ENCODE measurements around the gene LONP1. TPM values are rescaled to one million over a fixed set of nuclear protein-coding genes. Genes with fewer than 3 reads are reported as not detected.
"Not testable (repeated sequence)": the region's sequence is repeated elsewhere in the genome, so short reads cannot be mapped to it uniquely, and the experiment has no call there.

Gene LONP1
- total RNA-seq, 1 experiment from 2014 or later = 34.6 TPM

GRCh38 chr19:5713228-5713627 is 6.7 kb downstream of the LONP1 start:
- no peak for DNase-seq (ENCODE audit: low read depth)

GRCh38 chr19:5711713-5712161 is 8.2 kb downstream of the LONP1 start:
- no peak for DNase-seq (ENCODE audit: low read depth)

DNA sequence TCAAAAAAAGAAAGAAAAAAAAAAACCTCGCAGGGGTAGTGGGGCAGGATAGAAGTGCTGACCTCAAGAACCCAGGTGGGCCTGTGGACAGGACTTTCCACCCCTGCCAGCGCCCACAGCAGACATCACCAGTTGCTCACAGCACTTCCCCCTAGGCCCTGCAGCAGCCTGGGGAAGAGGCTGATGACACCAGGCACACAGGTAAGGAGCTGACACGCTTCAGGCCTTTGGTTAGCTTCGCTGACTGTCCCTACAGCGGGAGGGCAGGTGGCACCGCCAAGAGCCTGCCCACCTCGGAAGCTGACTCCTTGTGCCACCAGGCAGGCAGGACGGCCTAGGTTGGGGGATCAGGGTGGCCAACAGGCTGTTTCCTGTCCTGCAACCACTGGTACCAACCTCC is 8.9 kb downstream of the LONP1 start:
- DNase-seq (ENCODE audit: low read depth) = no peak

DNA sequence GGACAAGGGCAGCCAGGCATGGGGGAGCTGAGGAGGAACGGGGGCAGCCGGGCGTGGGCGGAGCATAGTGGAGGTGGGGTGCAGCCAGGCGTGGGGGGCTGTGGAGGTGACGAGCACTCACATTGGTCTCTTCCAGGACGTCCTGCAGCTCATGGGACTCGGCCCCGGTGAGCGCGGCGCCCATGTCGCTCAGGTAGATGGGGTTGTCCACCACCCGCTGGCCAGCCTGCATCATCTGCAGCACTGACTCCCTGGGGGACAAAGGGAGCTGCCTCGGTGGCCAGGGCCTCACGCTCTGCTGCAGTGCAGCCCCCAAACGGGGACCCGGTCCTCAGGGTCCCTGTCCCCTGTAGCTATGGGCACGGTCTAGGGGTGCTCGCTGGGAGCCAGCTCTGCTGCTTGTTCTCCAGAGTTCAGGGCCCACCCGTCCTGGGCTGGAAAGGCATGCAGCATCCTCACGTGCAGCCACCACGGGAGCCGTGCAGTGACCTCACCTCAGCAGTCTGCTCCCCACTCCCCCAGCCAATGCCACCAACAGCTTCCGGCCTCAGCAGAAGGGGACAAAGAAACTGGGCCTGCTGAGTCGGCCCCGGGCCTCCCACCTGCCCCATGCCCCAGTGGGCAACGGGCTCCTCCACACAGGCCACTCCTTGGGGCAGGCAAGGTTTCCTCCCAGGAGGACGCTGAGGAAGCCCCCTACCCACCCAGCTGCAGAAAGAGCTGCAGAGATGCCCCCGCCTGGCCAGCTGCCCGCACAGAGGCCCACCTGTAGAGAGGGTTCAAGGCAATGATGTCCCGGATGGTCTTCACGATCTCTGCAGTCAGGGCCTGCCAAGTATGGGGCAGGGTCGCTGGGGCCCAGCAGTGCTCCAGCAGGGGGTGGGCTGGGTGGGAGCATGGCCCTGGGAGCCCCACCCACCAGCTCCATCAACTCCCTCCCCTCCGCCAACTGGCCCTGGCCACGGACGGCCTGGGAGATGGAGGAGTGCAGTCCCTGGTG is 12.1 kb downstream of the LONP1 start:
- no peak for DNase-seq (ENCODE audit: low read depth)

DNA sequence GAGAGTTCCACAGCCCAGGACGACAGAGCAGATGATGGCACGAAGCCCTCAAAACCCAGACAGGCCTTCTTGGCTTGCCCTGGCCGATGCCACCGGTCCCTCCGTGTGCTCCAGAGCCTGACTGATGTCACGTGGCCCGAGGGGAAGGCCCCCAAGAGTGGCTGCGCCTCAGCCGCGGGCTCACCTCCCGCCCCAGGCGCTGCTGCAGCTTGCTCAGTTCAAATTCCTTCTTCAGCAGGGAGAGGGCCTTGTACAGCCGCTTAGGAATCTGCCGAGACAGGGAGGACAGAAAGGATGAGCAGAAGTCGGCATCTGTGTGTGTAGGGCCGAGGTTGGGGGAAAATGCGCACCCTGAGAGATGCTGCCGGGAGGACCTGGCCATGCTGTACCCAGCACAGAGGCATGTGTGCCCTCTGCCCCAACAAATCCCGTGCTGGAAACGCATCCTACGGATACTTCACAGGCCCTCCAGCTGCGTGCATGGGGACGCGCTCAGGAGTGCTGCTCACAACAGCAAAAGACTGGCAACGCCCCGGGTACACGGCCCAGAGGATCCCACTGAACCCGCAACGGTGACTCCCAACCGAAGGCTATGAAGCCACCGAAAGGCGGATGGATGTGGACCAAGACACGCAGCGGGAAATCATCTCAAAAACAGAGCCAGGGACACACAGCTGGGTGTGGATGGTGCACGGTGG is 12.9 kb downstream of the LONP1 start:
- DNase-seq (ENCODE audit: low read depth) = no peak

DNA sequence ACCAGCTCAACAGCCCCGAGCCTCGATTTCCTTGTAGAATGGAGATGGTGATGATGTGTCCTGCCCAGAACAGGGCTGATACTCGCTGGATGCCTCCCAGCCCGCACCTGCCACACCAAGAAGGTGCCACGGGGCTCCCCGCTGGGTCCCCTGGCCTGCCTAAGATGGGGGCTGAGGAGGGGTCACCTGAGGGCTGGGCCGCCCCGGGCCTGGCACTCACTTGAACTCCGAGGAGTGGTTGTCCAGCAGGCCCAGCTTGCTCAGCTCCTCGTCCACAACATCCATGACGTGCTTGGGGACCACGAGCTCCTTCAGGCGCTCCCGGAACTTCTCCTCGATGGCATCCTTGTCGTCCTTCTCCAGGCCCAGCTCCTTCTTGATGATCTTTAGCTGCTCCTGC is 14.4 kb downstream of the LONP1 start:
- no peak for DNase-seq (ENCODE audit: low read depth)

DNA sequence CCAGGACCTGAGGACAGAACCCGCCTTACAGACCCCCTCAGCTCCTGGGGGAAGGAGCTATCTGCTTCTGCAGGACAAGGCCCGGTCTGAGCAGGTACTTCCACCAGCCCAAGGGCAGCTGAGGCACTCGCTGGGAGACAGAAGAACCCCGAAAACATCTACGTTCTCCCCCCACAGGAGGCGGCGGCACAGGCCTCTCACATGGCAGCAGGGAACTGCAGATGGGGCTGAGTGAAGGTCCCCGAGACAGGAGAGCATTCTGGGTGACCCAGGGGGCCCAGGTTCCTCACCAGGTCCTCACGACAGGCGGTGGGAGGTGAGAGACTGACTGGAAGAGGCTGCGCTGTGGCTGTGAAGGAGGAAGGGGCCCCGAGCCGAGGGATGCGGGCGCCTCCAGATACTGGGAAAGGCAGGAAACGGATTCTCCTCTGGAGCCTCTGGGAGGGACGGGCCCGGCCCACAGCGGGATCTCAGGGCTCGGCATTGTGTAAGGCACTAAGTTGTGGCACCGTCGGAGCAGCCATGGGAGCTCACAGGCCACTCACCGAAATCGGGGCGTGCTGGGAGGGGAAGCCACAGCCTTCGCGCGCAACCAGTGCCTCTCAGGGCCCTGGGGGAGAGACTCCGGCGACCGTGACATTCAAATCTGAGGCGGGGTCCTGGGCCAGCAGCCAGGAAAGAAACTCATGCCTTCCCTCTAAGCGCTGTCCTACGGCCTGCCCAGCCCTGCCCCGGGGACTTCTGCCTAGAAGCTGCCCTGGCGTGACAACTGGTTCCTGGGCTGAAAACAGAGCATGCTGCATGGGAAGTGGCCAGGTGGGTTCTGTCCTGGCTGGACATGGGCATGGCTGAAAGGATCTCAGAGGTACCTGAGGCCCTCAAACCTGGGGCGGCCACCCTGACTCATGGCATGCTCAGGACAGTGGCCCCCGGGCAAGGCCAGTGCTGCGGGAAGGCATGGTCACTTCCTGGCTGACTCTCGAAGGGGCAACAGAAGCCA is 15.8 kb downstream of the LONP1 start:
- no peak for DNase-seq (ENCODE audit: low read depth)

DNA sequence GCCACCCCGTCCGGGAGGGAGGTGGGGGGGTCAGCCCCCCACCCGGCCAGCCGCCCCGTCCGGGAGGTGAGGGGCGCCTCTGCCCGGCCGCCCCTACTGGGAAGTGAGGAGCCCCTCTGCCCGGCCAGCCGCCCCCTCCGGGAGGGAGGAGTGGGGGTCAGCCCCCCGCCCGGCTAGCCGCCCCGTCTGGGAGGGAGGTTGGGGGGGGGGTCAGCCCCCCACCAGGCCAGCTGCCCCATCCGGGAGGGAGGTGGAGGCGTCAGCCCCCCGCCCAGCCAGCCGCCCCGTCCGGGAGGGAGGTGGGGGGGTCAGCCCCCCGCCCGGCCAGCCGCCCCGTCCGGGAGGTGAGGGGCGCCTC is 17.9 kb downstream of the LONP1 start:
- DNase-seq (ENCODE audit: low read depth) = not testable (repeated sequence)

DNA sequence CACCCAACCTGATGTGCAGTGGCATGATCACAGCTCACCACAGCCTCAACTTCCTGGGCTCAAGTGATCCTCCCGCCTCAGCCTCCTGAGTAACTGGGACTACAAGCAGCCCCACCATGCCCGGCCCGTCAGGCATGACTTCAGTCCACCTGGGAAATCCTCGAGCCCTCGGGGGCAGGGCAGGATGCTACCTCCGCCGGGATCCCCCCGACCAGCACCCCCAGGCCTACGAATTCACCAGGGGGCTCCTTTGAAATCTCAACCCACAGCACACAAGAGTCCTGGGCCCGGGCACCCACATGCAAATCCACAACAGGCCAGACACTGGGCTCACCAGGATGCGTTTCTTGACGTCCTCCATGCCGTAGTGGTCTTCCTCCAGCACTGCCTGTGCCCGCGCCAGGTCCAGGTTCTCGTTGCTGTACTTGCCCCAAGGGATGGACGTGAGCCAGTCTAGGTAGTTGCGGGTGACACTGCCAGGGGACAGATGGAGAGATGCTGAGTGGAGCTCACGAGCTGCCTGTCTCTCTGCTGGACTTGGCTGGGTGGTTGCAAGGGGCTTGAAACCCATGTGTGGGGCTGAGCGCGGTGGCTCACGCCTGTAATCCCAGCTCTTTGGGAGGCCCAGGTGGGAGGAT is 19.4 kb downstream of the LONP1 start:
- DNase-seq (ENCODE audit: low read depth) = no peak

DNA sequence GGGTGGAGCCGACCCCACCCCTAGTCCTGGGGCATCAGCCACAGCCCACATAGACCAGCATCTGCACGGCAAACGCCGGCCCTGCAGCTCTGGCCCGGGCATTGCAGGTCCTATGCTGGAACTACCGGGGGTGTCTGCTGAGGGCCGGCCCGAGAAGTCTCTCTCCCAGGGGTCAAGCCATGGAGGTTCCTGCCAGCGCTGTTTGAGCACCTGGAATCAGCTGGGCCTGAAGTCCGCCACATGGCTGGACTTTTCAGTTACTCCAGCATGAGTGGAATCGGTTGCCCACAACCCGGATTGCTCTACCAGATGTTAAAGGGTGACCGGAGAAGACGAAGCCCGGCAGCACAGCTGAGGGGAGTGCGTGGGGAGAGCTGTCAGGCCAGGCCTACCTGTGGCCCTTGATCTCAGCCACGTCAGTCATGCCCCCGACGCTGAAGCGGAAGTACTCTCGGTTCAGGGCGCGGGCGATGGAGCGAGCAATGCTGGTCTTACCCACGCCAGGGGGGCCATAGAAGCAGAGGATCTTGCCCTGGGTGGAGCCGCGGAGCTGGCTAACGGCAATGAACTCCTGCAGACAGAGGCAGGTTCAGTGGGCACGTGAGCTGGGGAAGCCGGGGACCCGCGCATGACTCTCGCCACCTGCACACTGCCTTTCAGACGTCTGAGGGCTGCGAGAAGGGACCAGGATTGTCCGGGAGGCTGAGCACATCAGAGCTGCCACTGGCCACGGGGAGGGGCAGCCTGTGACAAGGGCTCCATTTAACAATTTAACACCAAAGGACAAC is 21.1 kb downstream of the LONP1 start:
- no peak for DNase-seq (ENCODE audit: low read depth)

- DNase-seq (ENCODE audit: low read depth) = no peak
Measured at GRCh38 chr19:5697890-5698634, 21.9 kb downstream of the LONP1 start.

GRCh38 chr19:5697022-5697889 is 22.7 kb downstream of the LONP1 start:
- no peak for DNase-seq (ENCODE audit: low read depth)

DNA sequence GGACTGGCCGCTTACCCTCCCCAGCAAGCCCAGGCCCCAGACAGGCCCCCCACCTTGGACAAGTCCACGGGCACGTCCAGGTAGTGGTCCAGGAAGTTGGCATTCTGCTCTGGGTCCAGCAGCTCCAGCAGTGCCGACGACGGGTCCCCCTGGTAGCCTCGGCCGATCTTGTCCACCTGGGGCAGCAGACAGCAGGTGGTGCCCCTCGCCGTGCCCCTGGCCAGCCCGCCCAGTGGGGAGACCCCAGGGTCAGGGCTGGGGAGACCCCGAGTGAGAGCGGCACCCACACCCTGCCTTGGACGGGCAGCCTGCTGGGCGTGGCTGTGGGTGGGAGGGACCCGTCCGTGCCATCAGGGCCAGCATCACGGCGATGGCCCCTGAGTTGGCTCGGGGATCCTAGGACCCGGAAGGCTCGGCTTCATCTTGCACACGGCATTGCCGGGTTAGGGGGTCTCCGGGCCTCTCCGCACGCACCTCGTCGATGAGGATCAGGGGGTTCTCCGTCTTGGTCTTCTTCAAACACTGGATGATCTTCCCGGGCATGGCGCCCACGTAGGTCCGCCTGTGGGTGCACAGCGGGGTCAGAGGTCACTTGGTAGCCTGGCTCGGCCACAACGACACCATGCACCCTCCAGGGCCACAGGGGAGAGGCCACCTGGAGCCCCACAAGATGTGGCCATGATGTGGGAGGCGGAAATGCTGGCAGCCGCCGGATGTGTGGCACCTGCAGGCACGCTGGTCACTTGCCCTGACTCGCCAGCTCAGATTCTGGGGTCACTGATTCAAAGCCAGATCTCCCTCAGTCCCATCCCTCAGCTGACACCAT is 23.5 kb downstream of the LONP1 start:
- DNase-seq (ENCODE audit: low read depth) = no peak

DNA sequence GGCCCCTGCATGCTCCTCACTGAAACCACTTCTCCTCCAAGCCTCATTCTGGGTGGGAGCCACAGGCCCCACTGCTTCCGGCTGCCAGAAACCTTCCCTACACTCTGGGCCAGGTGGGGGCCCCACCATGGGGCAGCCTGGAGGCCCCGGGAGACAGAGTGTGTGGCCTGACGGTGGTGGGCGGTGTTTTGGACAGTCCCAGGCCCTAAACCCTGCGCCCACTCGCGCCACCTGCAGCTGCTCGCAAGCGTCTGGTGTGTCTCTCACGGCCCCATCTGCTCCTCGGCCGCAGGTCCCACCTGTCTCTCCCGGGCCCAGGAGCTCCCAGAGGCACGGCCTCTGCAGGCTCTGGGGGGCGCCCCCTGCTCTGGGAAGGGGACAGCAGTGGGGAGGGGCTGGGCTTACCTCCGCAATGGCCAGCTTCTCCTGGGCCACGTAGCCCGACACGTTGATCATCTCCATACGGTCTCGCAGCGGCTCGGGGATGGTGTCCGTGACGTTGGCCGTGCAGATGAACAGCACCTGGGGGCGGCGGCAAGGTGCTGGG is 24.2 kb downstream of the LONP1 start:
- DNase-seq (ENCODE audit: low read depth) = no peak

GRCh38 chr19:5694956-5695648 is 24.8 kb downstream of the LONP1 start:
- no peak for DNase-seq (ENCODE audit: low read depth)

DNA sequence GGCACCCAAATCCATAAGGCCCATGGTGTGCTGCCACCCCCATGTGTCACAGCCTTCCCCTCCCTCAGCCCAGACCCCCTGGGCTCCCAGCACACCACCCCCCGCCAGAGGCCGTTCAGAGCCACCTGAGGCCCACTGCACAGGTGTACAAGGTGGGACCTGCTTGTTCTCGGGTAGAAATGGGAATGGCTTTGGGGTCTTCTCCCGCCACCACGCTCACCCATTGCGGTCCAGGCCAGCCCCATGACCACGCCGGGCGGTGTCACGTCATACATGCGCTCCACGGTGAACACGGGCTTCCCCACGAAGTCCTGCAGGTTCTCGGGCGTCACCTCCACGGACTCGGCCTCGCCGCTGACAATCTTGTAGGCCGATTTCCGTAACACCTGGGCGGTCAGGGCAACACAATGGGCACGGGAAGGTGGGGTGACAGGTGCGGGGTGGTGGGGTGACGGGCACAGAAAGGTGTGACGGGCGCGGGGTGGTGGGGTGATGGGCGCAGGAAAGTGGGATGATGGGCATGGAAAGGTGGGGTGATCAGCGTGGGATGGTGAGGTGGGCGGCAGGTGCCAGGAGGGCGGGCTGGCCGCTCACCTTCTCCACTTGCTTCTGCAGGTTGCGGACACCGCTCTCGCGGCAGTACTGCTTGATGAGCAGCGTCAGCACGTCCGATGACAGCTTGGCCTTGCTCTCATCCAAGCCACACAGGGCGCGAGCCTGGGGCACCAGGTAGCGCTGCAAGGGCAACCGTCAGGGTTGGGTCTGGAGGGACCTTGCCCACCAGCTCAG is 25.6 kb downstream of the LONP1 start:
- no peak for DNase-seq (ENCODE audit: low read depth)
